GM18498 (cell line): ENCODE results near the gene ECD.
"Not testable (repeated sequence)": the region's sequence is repeated elsewhere in the genome, so short reads cannot be mapped to it uniquely, and the experiment has no call there.

ENCODE experiments used
- ATAC-seq: cut with Tn5 transposase; IDR thresholded peaks from one replicate; pipeline ENCODE4 v1.9.1; 2021; ENCODE audit warnings: mild to moderate bottlenecking, moderate library complexity; ENCODE audit not compliant: unreplicated experiment

The ECD gene

GRCh38 chr10:73161079-73161478 is 6.7 kb downstream of the ECD start:
- no peak for ATAC-seq

- no peak for ATAC-seq
Observed at GRCh38 chr10:73159038-73159648, 8.7 kb downstream of the ECD start.

GRCh38 chr10:73156054-73156453 is 11.8 kb downstream of the ECD start:
- no peak for ATAC-seq

DNA sequence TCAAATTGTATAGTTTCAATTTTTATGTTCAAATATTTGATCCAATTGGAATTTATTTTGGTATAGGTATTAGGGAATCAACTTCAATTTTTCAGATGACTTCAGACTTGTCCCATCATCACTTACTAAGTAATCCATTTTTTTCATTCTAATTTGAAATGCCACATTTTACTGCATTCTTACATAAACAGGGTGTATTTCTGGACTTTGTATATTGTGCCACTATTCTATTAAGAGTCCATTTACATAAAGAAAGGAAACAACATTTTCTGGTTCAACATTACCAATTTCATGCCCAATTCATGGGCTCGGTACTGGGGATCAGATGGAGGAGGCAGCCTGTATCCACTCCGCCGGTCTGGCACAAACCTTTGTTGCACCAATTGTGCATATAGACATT is 15.8 kb downstream of the ECD start:
- ATAC-seq, result no peak

DNA sequence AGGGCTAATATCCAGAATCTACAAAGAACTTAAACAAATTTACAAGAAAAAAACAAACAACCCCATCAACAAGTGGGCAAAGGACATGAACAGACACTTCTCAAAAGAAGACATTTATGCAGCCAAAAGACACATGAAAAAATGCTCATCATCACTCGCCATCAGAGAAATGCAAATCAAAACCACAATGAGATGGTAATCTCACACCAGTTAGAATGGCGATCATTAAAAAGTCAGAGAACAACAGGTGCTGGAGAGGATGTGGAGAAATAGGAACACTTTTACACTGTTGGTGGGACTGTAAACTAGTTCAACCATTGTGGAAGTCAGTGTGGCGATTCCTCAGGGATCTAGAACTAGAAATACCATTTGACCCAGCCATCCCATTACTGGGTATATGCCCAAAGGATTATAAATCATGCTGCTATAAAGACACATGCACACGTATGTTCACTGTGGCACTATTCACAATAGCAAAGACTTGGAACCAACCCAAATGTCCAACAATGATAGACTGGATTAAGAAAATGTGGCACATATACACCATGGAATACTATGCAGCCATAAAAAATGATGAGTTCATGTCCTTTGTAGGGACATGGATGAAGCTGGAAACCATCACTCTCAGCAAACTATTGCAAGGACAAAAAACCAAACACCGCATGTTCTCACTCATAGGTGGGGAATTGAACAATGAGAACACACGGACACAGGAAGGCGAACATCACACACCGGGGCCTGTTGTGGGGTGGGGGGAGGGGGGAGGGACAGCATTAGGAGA is 17.0 kb downstream of the ECD start:
- ATAC-seq, result not testable (repeated sequence)

- ATAC-seq, result no peak
Observed at GRCh38 chr10:73141603-73142002, 26.2 kb downstream of the ECD start.

- ATAC-seq, result no peak
Observed at GRCh38 chr10:73139251-73139650, 28.6 kb downstream of the ECD start.

- no peak for ATAC-seq
Observed at GRCh38 chr10:73136627-73137026, 31.2 kb downstream of the ECD start.

DNA sequence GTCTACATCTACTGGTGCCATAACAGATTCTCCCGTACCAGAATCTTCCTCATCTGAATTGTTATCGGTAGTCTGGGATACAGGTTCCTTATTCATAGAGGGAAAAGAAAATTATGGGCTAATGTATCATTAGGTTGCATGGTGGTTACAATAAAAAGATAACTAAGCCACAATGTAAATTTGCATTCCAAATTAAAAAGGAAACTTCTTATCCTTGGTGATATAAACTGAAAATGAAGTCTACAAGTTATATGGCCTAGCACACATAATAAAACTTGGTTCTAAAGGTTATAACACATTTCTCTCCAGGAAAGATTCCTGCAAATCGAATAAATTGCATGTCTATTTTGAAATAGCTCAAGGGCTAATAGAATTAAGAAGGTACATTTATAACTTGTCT is 33.1 kb downstream of the ECD start:
- ATAC-seq, result no peak

- no peak for ATAC-seq
Observed at GRCh38 chr10:73131913-73132686, 35.7 kb downstream of the ECD start.

DNA sequence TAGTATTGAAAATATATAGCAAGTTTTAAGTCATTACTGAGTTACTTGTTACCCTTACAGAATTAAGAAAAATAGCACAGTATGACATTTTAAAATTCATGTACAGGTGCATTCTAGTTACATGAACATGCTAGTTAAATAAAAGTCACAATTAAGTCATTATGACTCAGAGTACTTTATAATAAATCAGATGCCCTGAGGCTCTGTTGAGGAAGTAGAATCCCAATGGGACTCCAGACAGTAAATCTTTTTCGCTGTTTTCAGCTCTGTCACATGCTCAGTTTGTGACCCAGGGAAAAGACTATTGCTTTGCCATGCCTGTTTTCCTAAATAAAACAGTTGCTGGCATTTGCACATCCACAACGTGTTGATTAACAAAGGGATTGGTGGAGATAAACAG is 36.5 kb downstream of the ECD start:
- no peak for ATAC-seq

- no peak for ATAC-seq
Observed at GRCh38 chr10:73126343-73126742, 41.5 kb downstream of the ECD start.

- ATAC-seq, result no peak
Observed at GRCh38 chr10:73119952-73120351, 47.9 kb downstream of the ECD start.

DNA sequence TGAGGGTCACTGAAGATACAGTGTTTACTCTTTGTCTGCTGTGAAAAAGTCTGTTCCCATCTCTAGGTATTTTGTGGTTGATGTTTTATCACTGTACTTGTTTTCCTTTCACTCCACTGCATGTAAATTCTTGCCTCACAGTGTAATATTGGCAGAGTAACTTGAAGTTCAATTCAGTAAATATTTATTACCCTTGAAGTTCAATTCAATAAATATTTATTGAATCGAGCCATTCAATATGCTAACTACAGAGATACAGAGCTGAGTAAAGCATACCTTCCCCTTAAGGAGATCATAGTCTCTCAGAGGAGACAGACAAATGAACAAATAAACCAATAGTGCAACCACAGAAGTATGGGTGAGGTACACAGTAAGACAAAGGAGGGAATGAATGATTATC is 48.4 kb downstream of the ECD start:
- no peak for ATAC-seq

DNA sequence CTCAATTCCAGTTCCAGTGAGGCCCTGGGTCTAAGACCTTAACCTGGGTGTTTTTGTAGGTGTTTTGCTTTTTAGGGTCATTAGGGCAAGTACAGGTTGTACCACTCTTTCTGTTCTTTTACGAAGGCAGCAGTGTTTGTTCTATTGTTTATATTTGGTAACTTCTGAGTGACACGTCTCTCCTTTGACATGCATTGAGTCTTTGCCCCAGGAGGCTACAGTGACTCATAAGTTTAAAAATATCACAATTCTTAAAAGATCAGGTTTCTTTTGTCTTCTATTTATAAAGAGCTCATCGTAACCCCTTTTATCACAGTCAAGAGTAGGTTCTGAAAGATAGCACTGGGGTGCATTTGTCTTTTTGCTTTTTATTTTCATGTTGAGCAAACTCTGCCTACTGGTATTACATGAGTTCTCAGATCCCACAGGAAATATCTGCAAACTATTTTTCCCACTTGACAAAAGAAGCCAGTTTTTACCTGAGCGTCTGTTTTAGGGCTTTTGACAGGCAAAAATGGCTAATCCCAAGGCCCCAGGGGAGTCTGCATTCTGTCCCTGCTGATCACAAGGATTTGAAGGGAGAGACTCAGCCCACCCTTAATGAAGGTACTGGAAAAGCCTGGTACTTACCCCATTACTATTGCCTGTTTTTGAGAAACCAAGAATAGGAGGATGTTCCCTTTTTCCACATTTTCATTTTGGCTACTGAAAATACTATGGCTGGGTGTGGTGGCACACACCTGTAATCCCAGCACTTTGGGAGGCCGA is 49.6 kb downstream of the ECD start:
- peak; percentile 77 for ATAC-seq

DNA sequence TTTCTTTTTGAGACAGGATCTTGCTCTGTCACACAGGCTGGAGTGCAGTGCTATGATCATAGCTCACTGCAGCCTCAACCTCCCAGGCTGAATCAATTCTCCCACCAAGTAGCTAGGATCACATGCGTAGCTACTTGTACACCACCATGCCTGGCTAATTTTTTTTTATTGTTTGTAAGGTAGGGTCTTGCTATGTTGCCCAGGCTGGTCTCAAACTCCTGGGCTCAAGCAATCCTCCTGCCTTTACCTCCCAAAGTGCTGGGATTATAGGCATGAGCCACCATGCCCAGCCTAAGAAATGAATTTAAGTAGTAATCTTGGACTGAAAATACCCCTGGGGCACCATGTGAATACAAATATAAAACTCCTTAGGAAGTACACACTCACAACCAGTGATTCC is 51.8 kb downstream of the ECD start:
- ATAC-seq, result no peak

GRCh38 chr10:73113551-73113950 is 54.3 kb downstream of the ECD start:
- no peak for ATAC-seq

- ATAC-seq, result not testable (repeated sequence)
Observed at GRCh38 chr10:73112032-73112431, 55.8 kb downstream of the ECD start.

GRCh38 chr10:73110345-73110849 is 57.4 kb downstream of the ECD start, which contains the start of gene NUDT13:
Gene NUDT13, plus strand, starts transcription at chr10:73110455. Its CDS starts 3,911 bp downstream, at chr10:73114366.
- no peak for ATAC-seq

DNA sequence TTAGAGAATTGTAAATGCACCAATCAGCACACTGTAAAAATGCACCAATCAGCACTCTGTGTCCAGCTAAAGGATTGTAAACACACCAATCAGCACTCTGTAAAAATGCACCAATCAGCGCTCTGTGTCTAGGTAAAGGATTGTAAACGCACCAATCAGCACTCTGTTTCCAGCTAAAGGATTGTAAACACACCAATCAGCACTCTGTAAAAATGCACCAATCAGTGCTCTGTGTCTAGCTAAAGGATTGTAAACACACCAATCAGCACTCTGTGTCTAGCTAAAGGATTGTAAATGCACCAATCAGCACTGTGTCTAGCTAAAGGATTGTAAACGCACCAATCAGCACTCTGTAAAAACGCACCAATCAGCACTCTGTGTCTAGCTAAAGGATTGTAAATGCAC is 58.6 kb downstream of the ECD start:
- ATAC-seq, result not testable (repeated sequence)

DNA sequence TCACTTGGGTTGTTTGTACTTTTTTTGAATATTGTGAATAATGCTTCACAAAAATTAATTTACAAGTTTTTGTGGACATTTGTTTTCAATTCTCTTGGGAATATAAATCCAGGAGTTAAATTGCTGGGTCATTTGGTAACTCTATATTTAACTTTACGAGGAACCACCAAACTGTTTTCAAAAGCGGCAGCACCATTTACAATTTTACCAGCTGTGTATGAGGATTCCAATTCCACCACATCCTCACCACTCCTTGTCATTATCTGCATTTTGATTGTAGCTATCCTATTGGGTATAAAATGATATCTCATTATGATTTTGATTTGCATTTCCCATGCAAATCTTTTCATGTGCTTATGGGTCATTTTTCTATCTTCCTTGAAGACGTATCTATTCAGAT is 61.5 kb downstream of the ECD start:
- no peak for ATAC-seq
